ENCODE results near the gene COL1A2. TPM values are rescaled to one million over a fixed set of nuclear protein-coding genes. Genes with fewer than 3 reads are reported as not detected.

Gene COL1A2
- total RNA-seq, 4 donors from 2014 or later, result 59.1 to 10,885 (median 259) TPM

DNA sequence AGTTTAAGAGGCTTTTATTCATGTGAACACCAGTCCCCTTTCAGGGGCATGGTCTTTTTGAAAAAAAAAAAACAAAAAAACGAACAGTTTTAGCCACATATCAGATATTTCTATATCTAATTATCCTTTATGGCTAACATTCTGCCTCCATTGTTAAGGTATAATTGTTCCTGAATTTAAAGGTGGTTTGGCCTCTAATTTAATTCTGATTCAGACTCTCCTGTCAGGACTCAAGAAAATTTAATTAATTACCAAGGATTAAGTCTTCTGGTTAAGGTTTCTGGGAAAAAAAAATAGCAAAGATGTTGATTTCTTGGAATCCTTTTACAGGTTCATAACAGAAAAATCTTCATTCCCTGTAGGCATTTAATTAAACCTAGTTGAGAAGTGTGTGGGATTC is 27.4 kb downstream of the COL1A2 start:
- no peaks in the 10 kb centered on the region for H3K36me3 ChIP-seq

GRCh38 chr7:94422827-94423460 is 28.2 kb downstream of the COL1A2 start:
- Histone ChIP-seq H3K9me3 (no peaks in the 10 kb centered on the region), H3K4me1 (peaks cover 0 to 5% of the 10 kb centered on the region in 2 donors), H3K4me3 (no peak overlapping the region), H3K36me3 (no peaks in the 10 kb centered on the region), H3K27me3 (no peaks in the 10 kb centered on the region), H3K27ac (peak overlapping the region; percentile 74 to 98)
- no peak for DNase-seq
- intact Hi-C loops (cut with DNase I; ENCODE audit: low total_unique reads), result no loop called here
- no peak for TF ChIP-seq POLR2A (IDR thresholded peaks at IDR 0.05)
- no peak for TF ChIP-seq CTCF (IDR thresholded peaks at IDR 0.05)

More for the DNA sequence above, 27.4 kb downstream of the COL1A2 start:
- H3K27me3 ChIP-seq, result no peaks in the 10 kb centered on the region
- no peak for TF ChIP-seq CTCF (IDR thresholded peaks at IDR 0.05)
- no peak for TF ChIP-seq POLR2A (IDR thresholded peaks at IDR 0.05)
- H3K4me3 ChIP-seq, result no peak overlapping the region
- H3K4me1 ChIP-seq, result peaks cover 0 to 5% of the 10 kb centered on the region in 2 donors
- peak overlapping the region; percentile 74 to 98 for H3K27ac ChIP-seq
- H3K9me3 ChIP-seq, result no peaks in the 10 kb centered on the region
- no peak for DNase-seq
- intact Hi-C loops (cut with DNase I; ENCODE audit: low total_unique reads), result no loop called here

- Histone ChIP-seq H3K36me3 (no peaks in the 10 kb centered on the region), H3K27me3 (no peaks in the 10 kb centered on the region), H3K4me3 (no peak overlapping the region), H3K4me1 (peaks cover 0 to 5% of the 10 kb centered on the region in 2 donors), H3K27ac (peak overlapping the region; percentile 74 to 98), H3K9me3 (no peaks in the 10 kb centered on the region)
- TF ChIP-seq CTCF (IDR thresholded peaks at IDR 0.05) (no peak), POLR2A (IDR thresholded peaks at IDR 0.05) (no peak)
- intact Hi-C loops (cut with DNase I; ENCODE audit: low total_unique reads), result no loop called here
- DNase-seq, result no peak
Measured at GRCh38 chr7:94423863-94424735, 29.4 kb downstream of the COL1A2 start.

GRCh38 chr7:94425546-94425945 is 30.9 kb downstream of the COL1A2 start:
- no peak for DNase-seq
- Histone ChIP-seq H3K27me3 (no peaks in the 10 kb centered on the region), H3K36me3 (no peaks in the 10 kb centered on the region), H3K4me1 (peaks cover 0 to 5% of the 10 kb centered on the region in 2 donors), H3K27ac (peak overlapping the region; percentile 74 to 98), H3K4me3 (no peak overlapping the region), H3K9me3 (no peaks in the 10 kb centered on the region)
- no peak for TF ChIP-seq POLR2A (IDR thresholded peaks at IDR 0.05)
- no peak for TF ChIP-seq CTCF (IDR thresholded peaks at IDR 0.05)
- intact Hi-C loops (cut with DNase I; ENCODE audit: low total_unique reads), result no loop called here
